MM.1S (cell line): ENCODE results near the gene FAM114A1.

ENCODE experiments used
- DNase-seq: peaks from one replicate; pipeline ENCODE4 v3.0.0-alpha.2; 2015
- H2AFZ ChIP-seq: fragments of 300-600 bp; sonication (generic); 2 replicates; pipeline ENCODE4 v1.6.0; 2016; ENCODE audit warnings: antibody characterized with exemption, low read length
- H3F3A ChIP-seq: fragments of 300-600 bp; sonication (generic); 2 replicates; pipeline ENCODE4 v1.6.1; 2016; ENCODE audit warnings: mild to moderate bottlenecking, antibody characterized with exemption, low read length, moderate library complexity, mixed read lengths; ENCODE audit not compliant: insufficient read depth
- H3K27ac ChIP-seq: fragments of 300-600 bp; sonication (generic); 2 replicates; pipeline ENCODE4 v1.5.1; 2016; ENCODE audit warnings: mild to moderate bottlenecking, low read length
- H3K27me3 ChIP-seq: fragments of 300-600 bp; sonication (generic); replicated peaks from 2 replicates; pipeline ENCODE4 v1.6.0; 2016; ENCODE audit warnings: low read length; ENCODE audit not compliant: insufficient read depth
- H3K36me3 ChIP-seq: fragments of 300-600 bp; sonication (generic); replicated peaks from 2 replicates; pipeline ENCODE4 v1.6.1; 2016; ENCODE audit warnings: mild to moderate bottlenecking, low read length, mixed read lengths; ENCODE audit not compliant: insufficient read depth
- H3K4me1 ChIP-seq: fragments of 300-600 bp; sonication (generic); 2 replicates; pipeline ENCODE4 v1.6.1; 2016; ENCODE audit warnings: low read length, mixed read lengths
- H3K4me2 ChIP-seq: fragments of 300-600 bp; sonication (generic); 2 replicates; pipeline ENCODE4 v1.6.0; 2016; ENCODE audit warnings: low read depth, low read length
- H3K4me3 ChIP-seq: fragments of 300-600 bp; sonication (generic); 2 replicates; pipeline ENCODE4 v1.5.1; 2016; ENCODE audit warnings: low read length, mixed read lengths
- H3K79me2 ChIP-seq: fragments of 300-600 bp; sonication (generic); 2 replicates; pipeline ENCODE4 v1.6.1; 2016; ENCODE audit warnings: mixed run types, low read length, mixed read lengths
- H3K9ac ChIP-seq: fragments of 300-600 bp; sonication (generic); 2 replicates; pipeline ENCODE4 v1.6.1; 2016; ENCODE audit warnings: low read length, mixed read lengths
- H3K9me2 ChIP-seq: fragments of 300-600 bp; sonication (generic); replicated peaks from 2 replicates; pipeline ENCODE4 v1.6.1; 2016; ENCODE audit warnings: mild to moderate bottlenecking, low read length, mixed read lengths; ENCODE audit not compliant: insufficient read depth
- H3K9me3 ChIP-seq: fragments of 300-600 bp; sonication (generic); replicated peaks from 2 replicates; pipeline ENCODE4 v1.6.1; 2016; ENCODE audit warnings: mild to moderate bottlenecking, low read length, mixed read lengths; ENCODE audit not compliant: insufficient read depth
- H4K20me1 ChIP-seq: fragments of 300-600 bp; sonication (generic); 2 replicates; pipeline ENCODE4 v1.6.1; 2016; ENCODE audit warnings: mild to moderate bottlenecking, low read length, moderate library complexity, mixed read lengths; ENCODE audit not compliant: insufficient read depth
- EZH2 ChIP-seq: fragments of 300-600 bp; sonication (generic); optimal IDR thresholded peaks from 2 replicates; pipeline ENCODE3; 2017; ENCODE audit warnings: low read depth, mild to moderate bottlenecking, antibody characterized with exemption, low read length, mixed read lengths
- EZH2phosphoT487 ChIP-seq: fragments of 300-600 bp; sonication (generic); IDR thresholded peaks from 2 replicates; pipeline ENCODE4 v1.6.1; 2018; ENCODE audit warnings: antibody characterized with exemption, low read length
- TF ChIP-seq, protein P1 (sequence below): fragments of 300-600 bp; sonication (generic); IDR thresholded peaks from 2 replicates; pipeline ENCODE4 v1.5.1; 2016; ENCODE audit warnings: antibody characterized with exemption, low read length, mixed read lengths

Gene FAM114A1

DNA sequence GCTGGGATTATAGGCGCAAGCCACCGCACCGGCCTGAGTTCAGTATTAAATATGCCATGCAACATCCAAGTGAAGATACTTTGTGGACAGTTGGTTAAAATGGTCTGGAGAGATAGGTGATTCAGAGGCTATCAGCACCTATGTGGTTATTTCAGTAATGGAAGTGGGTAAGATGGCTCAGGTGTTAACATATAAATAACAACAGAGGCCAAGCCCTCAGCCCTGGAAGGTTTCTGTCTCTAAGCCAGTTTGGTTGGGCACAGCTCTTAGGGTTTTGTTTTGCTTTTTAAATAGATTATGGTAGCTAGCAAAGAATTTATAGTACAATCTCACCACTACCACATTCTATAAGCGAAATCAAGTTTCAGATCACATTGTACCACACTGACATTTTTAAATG lies 16.6 kb downstream of the FAM114A1 start:
- H2AFZ ChIP-seq: peak overlapping the region; percentile 3; the same call in 1 of the 2 replicates
- no peaks in the 10 kb centered on the region for H3K9me2 ChIP-seq
- no peak overlapping the region for H3K9ac ChIP-seq
- no peaks in the 10 kb centered on the region for H4K20me1 ChIP-seq
- peak overlapping the region; percentile 19; the same call in 1 of the 2 replicates for H3K27ac ChIP-seq
- H3K4me3 ChIP-seq: no peak overlapping the region
- no peaks in the 10 kb centered on the region for H3K36me3 ChIP-seq
- DNase-seq: peak; percentile 44
- H3K4me2 ChIP-seq: peak overlapping the region; percentile 38; the same call in 1 of the 2 replicates
- peaks cover 7% of the 10 kb centered on the region; the same call in 1 of the 2 replicates for H3F3A ChIP-seq
- TF ChIP-seq EZH2phosphoT487: no peak
- TF ChIP-seq, protein P1, sequence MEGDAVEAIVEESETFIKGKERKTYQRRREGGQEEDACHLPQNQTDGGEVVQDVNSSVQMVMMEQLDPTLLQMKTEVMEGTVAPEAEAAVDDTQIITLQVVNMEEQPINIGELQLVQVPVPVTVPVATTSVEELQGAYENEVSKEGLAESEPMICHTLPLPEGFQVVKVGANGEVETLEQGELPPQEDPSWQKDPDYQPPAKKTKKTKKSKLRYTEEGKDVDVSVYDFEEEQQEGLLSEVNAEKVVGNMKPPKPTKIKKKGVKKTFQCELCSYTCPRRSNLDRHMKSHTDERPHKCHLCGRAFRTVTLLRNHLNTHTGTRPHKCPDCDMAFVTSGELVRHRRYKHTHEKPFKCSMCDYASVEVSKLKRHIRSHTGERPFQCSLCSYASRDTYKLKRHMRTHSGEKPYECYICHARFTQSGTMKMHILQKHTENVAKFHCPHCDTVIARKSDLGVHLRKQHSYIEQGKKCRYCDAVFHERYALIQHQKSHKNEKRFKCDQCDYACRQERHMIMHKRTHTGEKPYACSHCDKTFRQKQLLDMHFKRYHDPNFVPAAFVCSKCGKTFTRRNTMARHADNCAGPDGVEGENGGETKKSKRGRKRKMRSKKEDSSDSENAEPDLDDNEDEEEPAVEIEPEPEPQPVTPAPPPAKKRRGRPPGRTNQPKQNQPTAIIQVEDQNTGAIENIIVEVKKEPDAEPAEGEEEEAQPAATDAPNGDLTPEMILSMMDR: no peak
- no peak for TF ChIP-seq EZH2
- H3K79me2 ChIP-seq: no peaks in the 10 kb centered on the region
- peaks cover 13% of the 10 kb centered on the region for H3K4me1 ChIP-seq
- H3K9me3 ChIP-seq: no peaks in the 10 kb centered on the region
- H3K27me3 ChIP-seq: no peaks in the 10 kb centered on the region

GRCh38 chr4:38889143-38889542 lies 21.5 kb downstream of the FAM114A1 start:
- TF ChIP-seq, protein P1: no peak
- Histone ChIP-seq H3K79me2 (no peaks in the 10 kb centered on the region), H3F3A (peaks cover 3% of the 10 kb centered on the region; the same call in 1 of the 2 replicates), H3K4me3 (no peak overlapping the region), H3K9me2 (no peaks in the 10 kb centered on the region), H4K20me1 (no peaks in the 10 kb centered on the region), H2AFZ (no peak overlapping the region), H3K9ac (no peak overlapping the region), H3K4me1 (peaks cover 12% of the 10 kb centered on the region), H3K27me3 (no peaks in the 10 kb centered on the region), H3K4me2 (peak overlapping the region; percentile 2; the same call in 1 of the 2 replicates), H3K27ac (no peak overlapping the region; the same call in 1 of the 2 replicates), H3K36me3 (no peaks in the 10 kb centered on the region), H3K9me3 (no peaks in the 10 kb centered on the region)
- DNase-seq: peak; percentile 68

DNA sequence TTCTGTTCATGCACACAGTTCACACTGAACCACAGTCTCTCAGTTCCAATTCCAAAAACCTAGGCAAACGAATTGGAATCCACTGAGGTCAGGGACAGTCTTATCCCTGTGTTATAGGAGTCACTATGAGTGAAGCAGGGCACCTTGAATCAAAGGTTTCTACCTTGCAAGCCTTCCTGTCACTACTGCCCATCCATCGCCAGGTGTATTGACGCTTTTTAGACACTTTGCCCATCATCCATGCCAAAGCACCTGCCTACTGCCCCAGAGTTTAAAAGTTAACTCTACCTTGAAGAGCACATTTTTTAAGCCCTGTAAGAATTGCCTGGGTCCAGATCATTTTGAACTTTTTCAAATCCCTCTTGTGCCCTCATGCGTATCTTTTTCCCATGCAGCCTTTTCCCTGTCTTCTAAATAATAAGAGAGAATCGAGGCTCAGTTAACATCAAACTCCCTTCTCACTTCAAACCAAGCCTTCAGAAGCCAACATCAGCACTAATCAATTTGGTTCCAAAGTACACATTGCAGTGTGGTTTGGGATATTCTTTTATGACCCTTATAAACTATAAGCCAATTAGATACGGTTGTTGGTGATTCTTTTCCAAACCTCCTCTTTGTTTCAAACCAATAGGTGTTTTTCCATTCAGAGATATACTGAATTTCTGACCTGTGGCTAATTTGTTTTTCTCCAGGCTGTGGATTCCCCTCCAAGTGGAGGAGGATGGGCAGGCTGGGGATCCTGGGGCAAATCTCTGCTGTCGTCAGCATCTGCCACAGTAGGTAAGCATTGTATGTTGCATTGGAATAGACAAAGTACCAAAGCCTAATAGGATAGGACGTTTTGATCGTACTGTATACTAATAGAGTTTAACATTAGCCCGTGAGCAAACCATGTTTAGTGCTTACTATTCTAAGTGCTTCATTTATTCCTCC lies 23.7 kb downstream of the FAM114A1 start:
- Histone ChIP-seq H3K27ac (no peak overlapping the region), H3K4me1 (0 out of 2 replicates have a peak, but pooled peaks cover 5% of the 10 kb centered on the region), H3K4me3 (no peak overlapping the region), H3K27me3 (no peaks in the 10 kb centered on the region), H3F3A (no peaks in the 10 kb centered on the region), H4K20me1 (no peaks in the 10 kb centered on the region), H3K4me2 (no peak overlapping the region), H3K36me3 (no peaks in the 10 kb centered on the region), H3K9ac (no peak overlapping the region), H2AFZ (no peak overlapping the region), H3K79me2 (no peaks in the 10 kb centered on the region), H3K9me2 (no peaks in the 10 kb centered on the region), H3K9me3 (no peaks in the 10 kb centered on the region)
- TF ChIP-seq, protein P1: no peak
- TF ChIP-seq EZH2: no peak
- no peak for TF ChIP-seq EZH2phosphoT487
- no peak for DNase-seq
